Stimulated activated CD4-positive, alpha-beta T cell treated with anti-CD3 and anti-CD28 coated beads, TNF-alpha, amount 100 ng/mL, for 24 hours (primary cell): ENCODE results near the gene PLPPR3.

ENCODE experiments used
- DNase-seq, 3 experiments: peaks; one replicate each; pipeline ENCODE4 v3.0.0-alpha.2; 2020; ENCODE audit warnings: low read depth in 3 of 3

The PLPPR3 gene

DNA sequence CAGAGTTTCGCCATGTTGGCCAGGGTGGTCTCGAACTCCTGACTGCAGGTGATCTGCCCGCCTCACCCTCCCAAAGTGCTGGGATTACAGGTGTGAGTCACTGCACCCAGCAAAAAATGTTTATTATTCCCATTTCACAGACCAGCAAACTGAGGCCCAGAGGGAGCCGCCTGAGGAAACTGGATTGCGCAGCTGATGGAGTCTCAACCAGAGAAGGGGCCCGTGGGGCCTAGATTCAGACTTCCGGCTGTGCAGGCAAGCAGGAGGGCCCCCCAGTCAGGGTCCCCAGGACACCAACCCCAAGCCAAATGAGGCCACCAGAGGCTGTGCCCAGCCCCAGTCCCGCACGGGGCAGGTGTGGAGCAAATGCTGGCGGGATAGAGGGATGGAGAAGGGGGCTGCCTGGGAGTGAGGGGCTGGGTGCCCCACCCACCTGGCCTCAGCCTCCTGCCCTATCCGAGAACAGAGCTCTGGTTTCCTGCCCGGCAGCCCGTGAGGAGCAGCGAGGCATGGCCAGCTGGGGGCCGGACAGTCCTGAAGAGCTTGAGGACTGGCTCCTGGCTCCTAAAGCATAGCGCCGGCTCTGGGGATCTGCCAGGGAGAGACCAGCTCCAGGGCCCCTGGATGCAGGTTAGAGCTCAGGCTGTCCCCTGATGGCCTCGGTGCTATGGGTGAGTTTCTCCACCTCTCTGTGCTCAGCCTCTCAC is 48.9 kb downstream of the PLPPR3 start:
- DNase-seq, result no peak

DNA sequence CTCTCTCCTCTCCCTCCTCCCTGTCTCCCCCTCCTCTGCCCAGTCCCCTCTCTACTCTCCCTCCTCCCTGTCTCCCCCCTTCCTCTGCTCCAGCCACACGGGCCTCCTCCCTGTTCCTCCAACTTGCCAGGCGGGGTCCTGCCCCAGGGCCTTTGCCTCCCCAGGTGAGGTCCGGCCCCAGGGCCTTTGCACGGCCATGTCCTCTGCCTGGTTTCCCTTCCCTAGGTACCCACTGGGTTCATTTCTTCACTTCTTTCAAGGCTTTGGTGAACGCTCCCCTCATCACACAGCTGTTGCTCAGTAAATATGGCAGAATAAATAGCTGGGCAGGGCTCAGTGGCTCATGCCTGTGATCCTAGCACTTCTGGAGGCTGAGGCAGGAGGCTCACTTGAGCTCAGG is 49.7 kb downstream of the PLPPR3 start:
- DNase-seq, result no peak

DNA sequence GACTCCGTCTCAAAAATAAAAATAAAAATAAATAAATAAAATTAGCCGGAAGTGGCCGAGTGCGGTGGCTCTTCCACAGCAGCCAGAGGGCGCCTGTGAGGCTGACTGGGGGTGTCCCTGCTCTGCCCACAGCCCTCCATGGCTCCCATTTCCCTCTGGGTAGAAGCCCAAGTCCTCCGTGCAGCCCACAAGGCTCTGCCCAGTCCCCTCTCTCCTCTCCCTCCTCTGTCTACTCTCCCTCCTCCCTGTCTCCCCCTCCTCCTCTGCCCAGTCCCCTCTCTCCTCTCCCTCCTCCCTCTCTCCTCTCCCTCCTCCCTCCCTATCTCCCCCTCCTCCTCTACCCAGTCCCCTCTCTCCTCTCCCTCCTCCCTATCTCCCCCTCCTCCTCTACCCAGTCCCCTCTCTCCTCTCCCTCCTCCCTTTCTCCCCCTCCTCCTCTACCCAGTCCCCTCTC is 50.4 kb downstream of the PLPPR3 start:
- DNase-seq, result peak in 1 of 3 experiments; percentile 25

DNA sequence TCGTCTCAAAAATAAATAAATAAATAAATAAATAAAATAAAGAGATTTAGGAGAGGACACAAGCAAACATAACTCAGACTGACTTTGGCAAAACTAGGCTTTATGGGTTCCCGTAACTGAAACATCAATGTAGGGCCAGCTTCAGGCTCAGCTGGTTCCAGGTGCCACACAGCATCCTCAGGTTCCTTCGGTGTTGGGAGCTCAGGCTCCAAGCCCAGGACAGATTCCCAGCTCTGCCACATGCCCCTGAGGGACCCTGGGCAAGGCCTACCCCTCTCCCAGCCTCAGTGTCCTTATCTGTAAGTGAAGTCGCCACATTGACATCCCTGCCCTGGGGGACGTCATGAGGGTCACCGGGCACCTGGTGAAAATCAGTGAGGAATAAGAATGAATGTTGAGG is 52.1 kb downstream of the PLPPR3 start:
- no peak for DNase-seq

DNA sequence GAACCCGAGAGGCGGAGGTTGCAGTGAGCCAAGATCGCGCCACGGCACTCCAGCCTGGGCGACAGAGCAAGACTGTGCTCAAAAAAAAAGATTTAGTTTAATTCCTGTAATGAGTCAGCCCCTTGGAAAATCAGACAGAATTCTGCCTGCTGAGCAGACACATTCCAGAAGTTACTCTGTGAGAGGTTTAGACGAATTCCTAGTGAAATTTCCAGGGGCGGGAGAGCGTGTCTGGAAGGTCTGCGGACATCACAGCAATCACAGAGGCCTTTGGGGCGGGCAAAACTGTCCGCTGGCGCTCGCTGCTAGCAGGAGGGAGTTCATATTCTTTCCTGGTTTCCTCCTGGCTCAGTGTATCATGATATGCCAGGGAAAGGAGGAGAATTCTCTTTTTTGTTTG is 53.3 kb downstream of the PLPPR3 start:
- DNase-seq, result no peak

DNA sequence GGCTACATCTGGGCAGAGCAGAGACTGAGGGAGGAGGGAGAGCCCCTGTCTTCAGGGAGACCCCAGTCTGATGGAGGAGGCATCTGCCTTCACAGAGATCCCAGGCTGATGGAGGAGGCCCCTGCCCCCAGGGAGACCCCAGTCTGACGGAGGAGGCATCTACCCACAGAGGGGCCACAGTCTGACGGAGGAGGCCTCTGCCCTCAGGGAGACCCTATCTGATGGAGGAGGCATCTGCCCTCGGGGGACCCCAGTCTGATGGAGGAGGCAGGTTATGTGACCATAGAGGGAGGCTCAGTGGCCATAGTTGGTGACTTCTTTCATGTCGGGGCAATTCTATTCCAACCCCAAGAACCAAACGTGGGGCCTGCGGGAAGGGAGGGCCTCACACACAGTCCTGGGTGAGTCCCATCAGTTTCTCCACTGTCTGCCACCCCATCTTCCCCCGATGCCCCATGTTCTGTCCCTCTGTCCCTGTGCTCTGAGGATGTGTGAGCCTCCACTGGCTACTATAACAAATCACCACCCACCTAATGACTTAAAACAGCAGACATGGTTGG is 56.5 kb downstream of the PLPPR3 start:
- DNase-seq, result no peak

DNA sequence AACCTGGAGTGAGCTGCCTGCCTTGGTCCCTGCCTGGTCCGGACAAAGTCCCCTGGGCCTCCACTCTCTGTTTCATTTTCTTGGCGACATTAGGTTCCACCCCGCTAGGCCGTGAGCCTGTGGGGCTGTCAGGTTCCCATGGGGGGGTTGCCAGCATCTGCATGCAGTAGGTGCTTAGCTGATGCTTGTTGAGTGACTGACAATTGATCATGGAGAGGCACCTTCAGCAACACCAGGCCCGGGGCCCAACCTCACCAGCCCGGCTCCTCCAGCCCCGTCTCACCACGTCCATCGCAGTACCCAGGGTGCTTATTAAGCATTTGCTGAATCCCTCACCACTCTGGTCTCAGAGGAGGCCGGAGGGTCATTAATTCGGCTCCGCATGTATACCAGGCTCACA is 57.5 kb downstream of the PLPPR3 start:
- DNase-seq, result no peak

DNA sequence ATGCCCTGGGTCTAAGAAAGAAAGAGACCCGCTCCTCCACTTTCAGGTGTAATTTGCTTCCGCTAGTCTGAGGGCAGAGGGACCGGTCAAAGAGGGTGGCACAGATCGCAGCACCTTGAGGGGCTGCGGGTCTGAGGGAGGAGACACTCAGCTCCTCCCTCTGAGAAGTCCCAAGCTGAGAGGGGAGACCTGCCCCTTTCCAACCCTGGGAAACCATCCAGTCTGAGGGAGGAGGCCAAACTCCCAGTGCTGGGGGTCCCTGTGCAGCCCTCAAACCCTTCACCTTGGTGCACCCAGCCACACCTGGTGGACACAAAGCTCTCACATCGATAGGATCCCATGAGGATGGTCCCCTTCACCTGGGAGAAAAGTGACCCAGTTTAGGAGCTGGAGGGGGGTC is 57.9 kb downstream of the PLPPR3 start:
- no peak for DNase-seq

DNA sequence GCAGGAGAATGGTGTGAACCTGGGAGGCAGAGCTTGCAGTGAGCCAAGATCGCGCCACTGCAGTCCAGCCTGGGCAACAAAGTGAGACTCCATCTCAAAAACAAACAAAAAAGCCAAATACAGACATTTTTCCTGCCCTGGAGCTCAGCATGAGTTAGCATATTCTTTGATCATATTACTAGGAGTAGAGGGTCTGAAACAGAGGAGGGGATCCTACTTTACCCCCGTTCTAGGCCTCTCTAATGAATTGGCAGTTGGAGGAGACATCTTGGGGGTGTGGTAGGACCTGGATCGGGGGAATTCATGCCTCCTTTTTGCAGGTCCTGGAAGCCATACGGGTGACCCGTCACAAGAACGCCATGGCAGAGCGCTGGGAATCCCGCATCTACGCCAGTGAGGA is 58.6 kb downstream of the PLPPR3 start:
- no peak for DNase-seq
